ENCODE data around the gene BCHE. TPM values are rescaled to one million over a fixed set of nuclear protein-coding genes. Genes with fewer than 3 reads are reported as not detected.

BCHE gene
- total RNA-seq, 3 donors from 2014 or later, result 0.33 to 27.1 (median 2.6) TPM

GRCh38 chr3:165805946-165806561 is 31.2 kb downstream of the BCHE start:
- no peaks in the 10 kb centered on the region for H3K27me3 ChIP-seq
- H3K9me3 ChIP-seq, result no peaks in the 10 kb centered on the region
- no peaks in the 10 kb centered on the region for H3K4me1 ChIP-seq
- H3K27ac ChIP-seq, result no peak overlapping the region
- DNase-seq (ENCODE audit: low spot score in 2 of 2), result no peak
- no peak for TF ChIP-seq CTCF (IDR thresholded peaks at IDR 0.05)
- no peak for TF ChIP-seq POLR2AphosphoS5 (IDR thresholded peaks at IDR 0.05)
- no peak for TF ChIP-seq POLR2A (IDR thresholded peaks at IDR 0.05)
- H3K4me3 ChIP-seq, result no peak overlapping the region
- no peaks in the 10 kb centered on the region for H3K36me3 ChIP-seq
- intact Hi-C loops (cut with DNase I; ENCODE audit: low total_unique reads), result no loop called here

- H3K27me3 ChIP-seq, result no peaks in the 10 kb centered on the region
- DNase-seq (ENCODE audit: low spot score in 2 of 2), result no peak
- no peak overlapping the region for H3K27ac ChIP-seq
- H3K4me1 ChIP-seq, result no peaks in the 10 kb centered on the region
- no peaks in the 10 kb centered on the region for H3K36me3 ChIP-seq
- no peak overlapping the region for H3K4me3 ChIP-seq
- intact Hi-C loops (cut with DNase I; ENCODE audit: low total_unique reads), result no loop called here
- no peak for TF ChIP-seq CTCF (IDR thresholded peaks at IDR 0.05)
- no peak for TF ChIP-seq POLR2A (IDR thresholded peaks at IDR 0.05)
- no peak for TF ChIP-seq POLR2AphosphoS5 (IDR thresholded peaks at IDR 0.05)
- no peaks in the 10 kb centered on the region for H3K9me3 ChIP-seq
Measured at GRCh38 chr3:165803471-165803870, 33.8 kb downstream of the BCHE start.

- TF ChIP-seq POLR2AphosphoS5 (IDR thresholded peaks at IDR 0.05) (no peak), POLR2A (IDR thresholded peaks at IDR 0.05) (no peak), CTCF (IDR thresholded peaks at IDR 0.05) (no peak)
- no peaks in the 10 kb centered on the region for H3K27me3 ChIP-seq
- no peaks in the 10 kb centered on the region for H3K36me3 ChIP-seq
- intact Hi-C loops (cut with DNase I; ENCODE audit: low total_unique reads), result no loop called here
- no peak for DNase-seq (ENCODE audit: low spot score in 2 of 2)
- H3K4me3 ChIP-seq, result no peak overlapping the region
- H3K9me3 ChIP-seq, result no peaks in the 10 kb centered on the region
- no peaks in the 10 kb centered on the region for H3K4me1 ChIP-seq
- H3K27ac ChIP-seq, result no peak overlapping the region
Measured at GRCh38 chr3:165800970-165801369, 36.3 kb downstream of the BCHE start.

- Histone ChIP-seq H3K4me3 (no peak overlapping the region), H3K27me3 (no peaks in the 10 kb centered on the region), H3K27ac (no peak overlapping the region), H3K36me3 (no peaks in the 10 kb centered on the region), H3K9me3 (no peaks in the 10 kb centered on the region), H3K4me1 (no peaks in the 10 kb centered on the region)
- DNase-seq (ENCODE audit: low spot score in 2 of 2), result no peak
- intact Hi-C loops (cut with DNase I; ENCODE audit: low total_unique reads), result no loop called here
- TF ChIP-seq POLR2A (IDR thresholded peaks at IDR 0.05) (no peak), CTCF (IDR thresholded peaks at IDR 0.05) (no peak), POLR2AphosphoS5 (IDR thresholded peaks at IDR 0.05) (no peak)
Measured at GRCh38 chr3:165799026-165799425, 38.2 kb downstream of the BCHE start.

- no peak overlapping the region for H3K4me3 ChIP-seq
- no peaks in the 10 kb centered on the region for H3K4me1 ChIP-seq
- H3K27me3 ChIP-seq, result no peaks in the 10 kb centered on the region
- no peak overlapping the region for H3K27ac ChIP-seq
- H3K36me3 ChIP-seq, result no peaks in the 10 kb centered on the region
- no peaks in the 10 kb centered on the region for H3K9me3 ChIP-seq
- intact Hi-C loops (cut with DNase I; ENCODE audit: low total_unique reads), result no loop called here
- TF ChIP-seq POLR2A (IDR thresholded peaks at IDR 0.05), result no peak
- no peak for TF ChIP-seq POLR2AphosphoS5 (IDR thresholded peaks at IDR 0.05)
- no peak for TF ChIP-seq CTCF (IDR thresholded peaks at IDR 0.05)
- no peak for DNase-seq (ENCODE audit: low spot score in 2 of 2)
Measured at GRCh38 chr3:165797551-165797950, 39.7 kb downstream of the BCHE start.
